GM21619 (cell line): ENCODE measurements around the gene CEND1.

Source experiments
- ATAC-seq: cut with Tn5 transposase; IDR thresholded peaks from one replicate; pipeline ENCODE4 v1.9.1; 2021; ENCODE audit not compliant: unreplicated experiment

Gene CEND1

DNA sequence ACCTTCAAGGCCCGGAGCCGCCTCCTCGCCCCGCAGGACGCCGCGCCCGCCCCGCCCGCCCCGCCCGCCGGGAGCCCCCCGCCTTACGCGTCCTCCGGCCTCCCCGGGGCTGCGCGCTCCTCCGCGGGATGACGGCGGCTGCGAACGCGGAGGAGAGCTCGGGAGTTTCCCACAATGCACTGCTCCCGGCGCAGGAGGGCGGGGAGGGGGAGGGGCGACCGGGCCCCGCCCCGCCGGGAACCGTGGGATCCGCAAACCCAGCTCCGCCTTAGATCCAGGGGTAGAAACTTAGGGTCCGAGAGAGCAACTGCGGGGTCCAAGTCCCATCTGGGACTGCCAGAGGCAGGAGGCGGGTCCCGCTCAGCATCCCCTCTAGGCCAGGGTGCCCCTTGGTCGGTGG, at the start of gene CEND1:
TSS of gene CEND1 (minus strand) at position 148 of the 400 bp plus-strand sequence. CDS start 1,514 bp downstream, outside the sequence.
- ATAC-seq, result no peak

DNA sequence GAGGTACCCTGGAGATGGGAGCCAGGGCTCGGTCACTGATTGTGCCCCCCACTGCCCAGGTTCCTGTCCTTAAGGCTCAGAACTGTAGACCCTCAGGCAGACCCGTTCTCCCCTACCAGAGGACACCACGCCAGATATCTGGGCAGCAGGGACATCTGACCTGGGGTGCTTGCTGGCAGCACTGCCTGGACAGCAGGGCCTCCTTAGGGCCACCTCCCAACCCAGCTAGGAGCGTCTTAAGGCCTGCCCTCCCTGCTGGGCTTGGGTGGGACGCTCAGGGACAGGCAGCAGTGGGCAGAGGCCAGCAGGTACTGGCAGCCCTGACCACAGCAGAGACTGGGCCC, 49.4 kb upstream of the CEND1 start:
- ATAC-seq, result no peak

DNA sequence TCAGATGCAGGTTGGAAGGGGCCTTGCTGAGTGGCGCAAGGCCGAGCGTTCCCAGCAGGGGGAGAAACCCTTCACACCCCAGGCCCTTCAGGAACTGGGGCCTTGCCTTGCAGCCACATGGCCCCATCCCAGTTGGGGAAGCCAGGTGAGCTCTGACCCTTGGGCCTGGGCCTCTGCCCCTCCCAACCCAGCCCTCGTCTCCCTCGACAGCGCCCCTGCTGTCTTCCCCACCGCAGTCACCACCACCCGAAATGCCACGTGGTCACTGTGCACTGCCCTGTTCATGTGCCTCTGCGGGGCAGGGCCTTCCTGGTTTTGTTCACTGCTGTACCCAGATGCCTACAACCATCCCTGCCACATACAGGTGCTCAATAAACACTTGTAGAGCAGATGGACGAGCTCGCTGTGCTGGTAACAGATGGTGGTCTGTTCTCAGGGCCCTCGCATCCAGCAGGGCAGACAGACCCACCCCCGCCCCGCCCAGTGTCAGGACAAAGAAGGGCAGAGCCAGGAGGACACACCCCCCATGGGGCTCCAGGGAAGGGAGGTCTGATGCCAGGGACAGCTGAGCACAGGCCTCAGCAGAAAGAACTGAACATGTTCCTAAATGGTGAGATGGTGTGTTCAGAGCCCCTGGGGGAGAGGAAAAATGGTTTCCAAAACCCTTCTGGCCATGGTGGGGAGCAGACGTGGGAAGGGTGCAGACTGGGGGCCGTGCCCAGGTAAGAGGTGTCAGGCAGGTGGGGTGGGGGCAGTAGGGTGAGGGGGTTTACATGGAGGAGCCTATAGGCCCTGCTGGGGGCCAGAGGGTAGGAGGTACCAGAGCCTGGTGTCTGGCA, 48.8 kb upstream of the CEND1 start:
- no peak for ATAC-seq

DNA sequence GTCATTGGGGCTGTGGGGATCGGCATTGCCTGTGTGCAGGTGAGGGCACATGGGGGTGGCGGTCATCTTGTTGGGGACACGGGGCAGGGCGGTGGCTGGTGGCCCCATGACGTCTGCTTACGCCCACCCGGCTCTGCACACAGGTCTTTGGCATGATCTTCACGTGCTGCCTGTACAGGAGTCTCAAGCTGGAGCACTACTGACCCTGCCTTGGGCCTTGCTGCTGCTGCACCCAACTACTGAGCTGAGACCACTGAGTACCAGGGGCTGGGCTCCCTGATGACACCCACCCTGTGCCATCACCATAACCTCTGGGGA, 48.1 kb upstream of the CEND1 start:
- no peak for ATAC-seq

DNA sequence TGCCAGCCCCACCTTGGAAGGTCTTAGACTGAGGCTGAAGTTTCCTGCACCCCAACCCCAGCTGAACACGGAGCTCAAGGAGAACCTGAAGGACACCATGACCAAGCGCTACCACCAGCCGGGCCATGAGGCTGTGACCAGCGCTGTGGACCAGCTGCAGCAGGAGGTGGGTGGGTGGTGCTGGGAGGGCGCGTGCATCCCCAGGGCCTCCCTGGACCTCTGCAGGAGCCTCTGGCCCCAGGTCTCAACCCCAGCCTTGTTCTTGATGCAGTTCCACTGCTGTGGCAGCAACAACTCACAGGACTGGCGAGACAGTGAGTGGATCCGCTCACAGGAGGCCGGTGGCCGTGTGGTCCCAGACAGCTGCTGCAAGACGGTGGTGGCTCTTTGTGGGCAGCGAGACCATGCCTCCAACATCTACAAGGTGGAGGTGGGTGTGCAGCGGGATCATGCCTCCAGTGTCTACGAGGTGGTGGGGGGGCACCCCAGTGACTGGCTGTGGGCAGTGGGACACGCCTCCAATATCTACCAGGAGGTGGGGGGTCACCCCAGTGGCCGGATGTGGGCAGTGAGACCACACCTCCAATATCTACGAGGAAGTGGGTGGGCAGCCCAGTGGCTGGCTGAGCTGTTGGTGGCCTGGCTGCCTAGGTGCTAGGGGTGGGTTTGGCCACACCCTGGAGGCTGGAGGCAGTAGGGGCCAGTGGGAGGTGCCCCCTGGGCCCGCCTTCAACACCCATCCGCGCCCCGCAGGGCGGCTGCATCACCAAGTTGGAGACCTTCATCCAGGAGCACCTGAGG, 47.5 kb upstream of the CEND1 start:
- no peak for ATAC-seq

DNA sequence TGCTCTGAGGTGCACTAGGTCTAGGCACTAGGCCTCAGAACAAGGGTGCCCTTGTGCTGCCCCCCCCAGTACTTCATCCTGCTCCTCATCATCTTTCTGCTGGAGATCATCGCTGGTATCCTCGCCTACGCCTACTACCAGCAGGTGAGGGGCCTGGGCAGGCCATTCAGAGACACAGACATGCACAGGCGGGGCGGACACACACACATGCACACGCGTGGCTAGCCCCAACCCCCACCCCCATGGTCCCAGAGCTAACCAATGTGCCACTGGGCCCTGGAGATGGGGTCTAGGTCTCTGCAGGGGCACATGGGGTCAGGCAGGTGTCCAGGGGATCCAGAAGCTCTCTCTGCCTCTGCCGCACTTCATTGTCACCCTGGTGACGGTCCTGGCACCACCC, 46.8 kb upstream of the CEND1 start:
- no peak for ATAC-seq

DNA sequence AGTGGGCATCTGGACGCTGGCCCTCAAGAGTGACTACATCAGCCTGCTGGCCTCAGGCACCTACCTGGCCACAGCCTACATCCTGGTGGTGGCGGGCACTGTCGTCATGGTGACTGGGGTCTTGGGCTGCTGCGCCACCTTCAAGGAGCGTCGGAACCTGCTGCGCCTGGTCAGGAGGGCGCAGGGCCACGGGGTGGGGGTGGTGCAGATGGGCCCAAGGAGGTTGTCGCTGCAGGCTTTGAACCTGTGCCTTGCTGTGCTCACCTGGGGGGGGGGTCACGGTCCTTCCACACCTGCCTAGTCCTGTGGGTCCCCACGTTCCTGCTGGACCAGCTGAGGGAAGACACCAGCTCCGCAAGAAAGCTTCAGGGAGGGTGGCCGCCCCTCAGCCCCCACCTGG, 46.4 kb upstream of the CEND1 start:
- no peak for ATAC-seq

DNA sequence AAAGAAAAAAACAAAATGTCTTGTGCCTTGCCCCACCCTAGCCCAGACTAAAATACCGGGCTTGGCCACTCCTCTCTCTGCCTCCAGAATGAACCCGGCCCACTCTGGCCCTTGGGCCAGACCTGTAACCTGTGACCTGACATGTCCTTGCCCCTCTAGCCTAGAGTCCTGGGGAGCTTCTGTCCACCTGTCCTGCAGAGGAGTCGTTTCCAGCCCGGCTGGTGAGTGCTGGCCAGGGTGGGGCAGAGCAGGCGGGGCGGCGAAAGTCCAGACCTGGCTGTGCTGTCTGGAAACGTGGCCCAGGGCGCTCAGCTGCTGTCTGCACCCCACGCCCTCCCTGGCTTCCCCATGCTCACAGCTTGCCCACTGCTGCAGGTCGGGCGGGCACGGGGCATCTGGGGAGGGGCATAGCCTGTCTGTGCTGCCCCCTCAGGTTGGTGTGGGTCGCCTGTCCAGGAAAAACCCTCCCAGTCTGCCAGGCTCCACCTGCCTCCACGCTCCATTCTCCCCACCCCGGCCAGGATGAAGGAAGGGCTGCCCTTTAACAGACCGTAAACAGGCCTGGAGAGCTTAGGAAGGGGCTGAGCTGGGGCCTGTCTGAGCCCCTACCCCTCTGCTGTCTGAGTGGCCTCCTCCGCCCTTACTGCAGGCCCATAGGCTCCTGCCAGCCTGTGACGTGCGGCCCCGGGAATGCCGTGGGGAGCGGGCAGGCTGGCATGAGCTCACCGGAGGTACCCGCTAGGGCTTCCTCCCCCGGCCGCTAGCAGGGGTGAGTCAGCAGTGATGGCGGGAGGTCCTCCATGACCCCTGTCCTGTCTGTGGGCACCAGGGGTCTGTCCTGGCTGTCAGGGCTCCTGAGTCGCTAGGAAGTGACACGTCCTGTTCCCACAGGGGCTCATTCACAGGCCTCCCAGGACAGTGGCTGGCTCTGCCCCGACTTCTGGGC, 44.8 kb upstream of the CEND1 start:
- ATAC-seq, result no peak

DNA sequence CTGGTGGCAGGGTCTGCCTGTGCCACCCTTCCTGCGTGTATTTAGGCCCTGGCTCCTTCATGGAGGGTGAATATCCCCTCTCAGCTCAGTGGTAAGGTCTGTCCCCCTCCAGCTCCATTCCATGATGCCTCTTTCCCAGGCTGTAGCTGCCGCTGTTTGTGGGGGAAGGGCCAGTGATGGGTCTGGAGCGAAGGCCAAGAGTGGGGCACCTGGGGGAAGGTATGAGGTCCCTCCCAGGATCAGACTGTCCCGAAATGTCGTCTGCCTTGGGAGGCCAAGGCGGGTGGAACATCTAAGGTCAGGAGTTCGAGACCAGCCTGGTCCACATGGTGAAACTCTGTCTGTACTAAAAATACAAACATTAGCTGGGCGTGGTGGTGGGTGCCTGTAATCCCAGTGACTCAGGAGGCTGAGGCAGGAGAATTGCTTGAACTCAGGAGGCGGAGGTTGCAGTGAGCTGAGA, 44.0 kb upstream of the CEND1 start:
- ATAC-seq, result no peak

DNA sequence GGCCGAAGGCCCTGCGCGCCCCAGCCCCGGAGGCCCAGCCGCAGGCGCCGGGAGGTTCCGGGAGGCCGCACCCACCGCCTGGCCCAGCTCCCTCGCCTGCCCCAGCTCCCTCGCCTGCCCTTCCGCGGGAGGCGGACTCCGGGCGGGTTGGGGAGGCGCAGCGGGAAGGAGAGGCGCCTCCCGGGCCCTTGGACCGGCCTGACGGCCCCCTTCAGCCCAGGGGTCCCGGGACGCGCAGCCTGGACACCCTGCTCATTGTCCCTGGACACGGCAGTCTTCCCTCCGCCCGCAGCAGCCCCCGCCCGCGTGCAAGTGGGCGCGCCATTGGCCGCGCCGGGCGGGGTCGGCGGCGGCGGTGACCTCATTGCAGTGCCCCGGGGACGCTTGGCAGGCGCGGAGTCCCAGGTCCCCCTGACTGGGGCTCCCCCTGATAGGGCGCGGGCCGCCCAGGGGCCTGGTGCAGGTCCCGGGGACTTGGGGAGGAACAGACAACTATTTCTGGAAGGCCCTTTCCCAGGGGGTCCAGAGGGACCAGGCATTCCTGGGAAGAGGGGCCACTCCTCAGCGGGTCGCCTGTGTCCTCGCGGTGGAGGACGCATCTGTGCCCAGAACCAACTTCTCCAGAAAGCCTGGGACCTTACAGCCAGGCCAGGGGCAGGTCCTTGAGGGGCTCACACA, 43.4 kb upstream of the CEND1 start:
- ATAC-seq, result no peak

DNA sequence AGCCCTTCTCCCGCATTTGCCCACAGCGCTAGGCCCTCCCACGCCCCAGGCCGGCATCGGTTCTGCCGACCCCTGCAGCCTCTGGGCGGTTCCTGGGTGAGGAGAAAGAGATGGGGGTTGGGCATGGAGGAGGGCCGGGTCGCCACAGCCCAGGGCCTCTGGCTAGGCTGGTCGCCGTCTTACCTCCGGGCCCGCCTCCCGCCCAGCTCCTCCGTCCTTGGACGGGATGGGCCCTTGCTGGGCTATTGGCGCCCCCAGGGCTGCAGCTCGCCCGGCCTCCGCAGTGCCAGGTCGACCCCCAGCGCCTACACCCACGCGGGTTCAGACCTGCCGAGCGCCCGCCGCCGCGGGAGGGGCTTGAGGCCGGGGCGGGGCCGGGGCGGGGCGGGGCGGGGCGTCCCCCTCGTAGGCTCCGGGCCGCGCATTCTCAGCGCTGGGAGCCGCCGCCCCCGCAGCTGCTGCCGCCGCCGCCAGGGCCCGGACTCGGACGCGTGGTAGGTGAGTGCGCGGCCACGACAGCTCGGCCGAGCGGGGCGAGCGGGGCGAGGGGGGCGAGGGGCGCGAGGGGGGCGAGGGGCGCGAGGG, 42.7 kb upstream of the CEND1 start, which contains the start of gene CD151:
TSS of gene CD151 (plus strand) at position 424 of the 585 bp plus-strand sequence. CDS start 3,118 bp downstream, outside the sequence.
- ATAC-seq, result no peak

DNA sequence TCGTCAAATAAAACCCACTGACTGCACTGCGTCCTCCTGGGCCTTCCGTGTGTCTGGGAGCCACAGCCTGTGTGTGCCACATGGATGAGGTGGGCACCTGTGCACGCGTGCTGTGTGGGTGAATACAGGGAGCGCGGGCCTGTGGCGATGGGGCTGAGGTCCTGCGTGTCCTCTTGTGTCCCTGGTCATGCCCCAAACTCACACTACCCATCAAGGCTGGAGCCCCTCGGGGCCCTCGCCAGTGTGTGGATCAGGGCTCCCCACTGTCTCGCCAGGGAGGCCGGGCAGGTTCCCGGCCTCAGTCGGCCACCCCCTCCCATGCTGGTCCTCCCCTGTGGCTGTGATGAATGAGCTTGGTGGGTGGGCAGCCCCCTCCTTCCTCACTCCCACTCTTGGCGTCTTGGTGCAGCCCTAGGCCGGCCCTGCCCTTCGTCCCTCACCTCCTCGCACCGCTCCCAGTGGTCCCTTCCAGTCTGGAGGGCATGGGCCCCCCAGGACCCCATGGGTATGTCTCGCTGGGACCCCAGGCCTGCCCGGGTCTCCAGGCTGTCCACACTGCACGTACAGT, 42.2 kb upstream of the CEND1 start:
- ATAC-seq, result no peak

DNA sequence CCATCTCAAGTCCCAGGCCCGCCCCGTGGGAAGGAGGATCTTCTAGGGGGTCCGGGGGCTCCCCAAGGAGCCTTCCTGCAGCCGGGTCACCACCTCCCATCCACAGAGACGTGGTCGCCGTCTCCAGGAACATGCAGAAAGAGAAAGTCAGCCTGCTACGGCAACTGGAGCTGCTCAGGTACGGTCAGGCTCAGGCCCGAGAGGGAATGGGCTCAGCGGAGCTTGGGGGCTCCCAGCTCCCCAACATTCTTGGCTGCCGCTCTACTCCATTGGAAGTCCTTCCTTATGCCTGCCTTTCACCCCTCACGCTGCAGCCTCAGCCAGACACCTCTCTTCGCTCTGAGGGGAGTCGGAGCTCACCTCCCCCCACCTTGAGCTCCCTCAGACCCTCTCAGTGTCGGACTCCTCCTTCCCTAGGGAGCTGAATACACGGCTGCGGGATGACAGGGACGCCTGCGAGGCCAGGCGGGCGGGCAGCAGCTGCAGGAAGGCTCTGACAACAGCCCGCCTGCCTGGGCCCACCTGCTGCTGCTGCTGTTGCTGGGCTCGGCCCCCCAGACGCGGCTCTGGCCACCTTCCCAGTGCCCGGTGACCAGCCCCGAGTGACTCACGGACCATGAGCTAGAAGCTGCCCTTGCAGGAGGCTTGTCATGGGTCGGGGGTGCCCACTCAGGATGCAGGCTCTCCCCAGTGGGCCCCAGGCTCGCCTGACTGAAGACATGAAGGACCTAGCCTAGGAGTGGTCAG, 41.4 kb upstream of the CEND1 start:
- no peak for ATAC-seq

DNA sequence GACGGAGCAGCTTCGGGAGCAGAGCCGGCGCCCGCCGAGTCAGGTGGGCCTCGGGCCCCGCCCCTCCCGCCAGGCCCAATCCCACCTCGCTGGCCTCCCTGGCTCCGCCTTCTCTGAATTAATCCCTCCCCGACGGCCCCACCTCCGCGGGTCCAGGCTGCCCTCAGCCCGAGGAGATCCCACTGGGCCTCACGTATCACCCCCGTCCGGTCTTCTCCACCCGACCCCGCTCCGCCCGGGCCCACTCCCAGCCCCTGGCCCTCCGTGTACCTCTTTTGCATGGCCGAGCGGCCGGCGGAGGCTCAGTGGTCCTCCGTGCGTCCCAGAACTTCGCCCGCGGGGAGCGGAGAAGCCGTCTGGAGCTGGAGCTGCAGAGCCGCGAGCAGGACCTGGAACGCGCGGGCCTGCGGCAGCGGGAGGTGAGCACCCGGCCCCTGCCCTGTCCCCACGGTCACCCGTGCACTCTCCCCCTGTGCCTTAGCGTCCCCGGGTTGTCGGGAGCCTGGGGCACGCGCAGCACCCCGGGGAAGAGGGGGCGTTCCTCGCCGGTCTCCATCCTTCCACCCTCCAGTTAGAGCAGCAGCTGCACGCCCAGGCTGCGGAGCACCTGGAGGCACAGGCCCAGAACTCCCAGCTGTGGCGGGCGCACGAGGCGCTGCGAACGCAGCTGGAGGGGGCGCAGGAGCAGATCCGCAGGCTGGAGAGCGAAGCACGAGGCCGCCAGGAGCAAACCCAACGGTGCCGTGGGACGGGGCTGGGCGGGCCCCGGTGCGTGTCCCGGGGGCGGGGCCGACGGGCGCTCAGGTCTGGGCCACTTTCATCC, 40.6 kb upstream of the CEND1 start:
- peak; percentile 30 for ATAC-seq

DNA sequence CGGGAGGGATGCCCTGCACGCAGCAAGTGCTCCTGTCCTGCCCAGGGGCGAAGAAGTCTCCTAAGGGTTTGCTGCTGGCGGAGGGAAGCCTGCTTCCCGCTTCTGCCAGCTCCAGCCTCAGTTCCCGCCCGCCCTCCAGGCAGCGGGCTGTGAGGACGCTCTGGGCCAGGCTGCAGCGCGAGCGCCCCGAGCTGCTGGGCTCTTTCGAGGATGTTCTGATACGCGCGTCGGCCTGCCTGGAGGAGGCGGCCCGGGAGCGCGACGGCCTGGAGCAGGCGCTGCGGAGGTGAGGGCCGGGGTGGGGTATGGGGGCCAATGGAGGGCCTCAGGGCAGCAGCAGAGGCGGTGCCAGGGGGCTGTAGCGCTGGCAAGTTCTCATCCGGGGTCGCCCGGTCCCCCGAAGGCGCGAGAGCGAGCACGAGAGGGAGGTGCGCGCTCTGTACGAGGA, 40.0 kb upstream of the CEND1 start:
- ATAC-seq, result no peak

DNA sequence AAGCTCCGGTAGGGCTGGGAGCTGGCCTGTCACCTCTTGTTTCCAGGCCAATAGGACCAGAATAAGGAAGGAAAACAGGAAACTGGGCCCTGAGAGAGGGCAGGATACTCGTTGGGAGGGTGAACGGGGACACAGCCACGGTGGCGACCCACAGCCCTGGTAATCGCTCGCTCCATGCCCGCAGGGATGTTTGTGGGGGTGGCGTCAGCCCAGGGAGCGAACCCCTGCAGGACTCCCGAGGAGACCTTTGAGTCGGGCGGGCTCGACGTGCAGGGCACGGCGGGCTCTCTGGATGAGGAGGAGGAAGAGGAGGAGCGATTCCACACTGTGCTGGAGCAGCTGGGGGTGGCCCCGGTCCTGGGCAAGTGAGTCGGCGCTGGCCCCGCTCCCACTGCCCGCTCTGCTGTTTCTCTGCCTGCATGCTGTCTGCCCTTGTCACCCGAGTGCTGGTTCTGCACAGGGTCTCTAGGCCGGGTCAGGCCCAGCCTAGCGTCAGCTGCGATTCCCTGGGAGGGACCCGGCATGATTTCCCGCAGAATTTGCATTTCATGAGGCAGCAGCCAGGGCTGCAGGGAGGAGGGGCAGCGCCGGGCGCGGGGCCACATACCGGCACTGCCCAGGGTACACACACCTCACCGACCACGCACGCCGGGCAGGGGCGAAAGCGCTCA, 39.4 kb upstream of the CEND1 start:
- no peak for ATAC-seq

DNA sequence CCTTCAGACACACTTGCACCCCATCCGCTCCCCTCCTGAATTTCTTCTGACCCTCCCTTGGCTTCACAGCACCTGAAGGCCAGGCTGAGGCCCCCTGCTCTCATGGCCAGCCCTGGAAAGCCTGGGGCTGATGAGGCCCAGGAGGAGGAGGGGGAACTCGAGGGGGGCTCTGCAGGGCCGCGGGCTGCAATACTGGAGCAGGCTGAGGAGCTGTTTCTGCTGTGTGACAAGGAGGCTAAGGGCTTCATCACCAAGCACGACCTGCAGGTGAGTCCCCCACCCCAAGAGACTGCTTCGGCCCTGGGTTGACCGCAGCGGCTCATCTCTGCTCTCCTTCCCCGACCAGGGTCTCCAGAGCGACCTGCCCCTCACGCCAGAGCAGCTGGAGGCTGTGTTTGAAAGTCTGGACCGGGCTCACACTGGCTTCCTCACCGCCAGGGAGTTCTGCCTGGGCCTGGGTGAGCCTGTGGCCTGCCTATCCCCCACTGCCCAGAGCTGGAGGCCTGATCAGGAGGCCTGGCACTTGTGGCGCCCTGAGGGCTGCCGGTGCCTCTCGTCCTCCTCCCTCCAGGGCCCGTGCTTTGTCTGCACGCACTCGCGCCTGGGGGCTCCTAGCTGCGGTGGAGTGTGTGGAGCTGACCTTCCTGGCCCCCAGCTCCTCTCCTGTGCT, 38.8 kb upstream of the CEND1 start:
- ATAC-seq, result no peak
